NAMALWA (cell line): ENCODE results near the gene PITPNC1.
"Not testable (repeated sequence)": the region's sequence is repeated elsewhere in the genome, so short reads cannot be mapped to it uniquely, and the experiment has no call there.

Experiments used
- DNase-seq: peaks from one replicate; pipeline ENCODE4 v3.0.0-alpha.2; 2015; ENCODE audit warnings: low spot score

Gene PITPNC1

DNA sequence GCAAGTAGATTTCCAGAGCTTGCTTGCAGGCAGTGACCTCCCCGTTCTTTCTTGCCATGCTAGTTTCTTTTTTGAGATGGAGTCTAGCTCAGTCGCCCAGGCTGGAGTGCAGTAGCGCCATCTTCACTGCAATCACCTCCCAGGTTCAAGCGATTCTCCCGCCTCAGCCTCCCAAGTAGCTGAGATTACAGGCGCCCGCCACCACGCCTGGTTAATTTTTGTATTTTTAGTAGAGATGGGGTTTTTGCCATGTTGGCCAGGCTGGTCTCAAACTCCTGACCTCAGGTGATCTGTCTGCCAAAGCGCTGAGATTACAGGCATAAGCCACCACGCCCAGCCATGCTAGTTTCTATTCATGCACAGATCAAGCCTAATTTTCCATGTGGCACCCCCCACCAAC is 139.5 kb downstream of the PITPNC1 start:
- not testable (repeated sequence) for DNase-seq

DNA sequence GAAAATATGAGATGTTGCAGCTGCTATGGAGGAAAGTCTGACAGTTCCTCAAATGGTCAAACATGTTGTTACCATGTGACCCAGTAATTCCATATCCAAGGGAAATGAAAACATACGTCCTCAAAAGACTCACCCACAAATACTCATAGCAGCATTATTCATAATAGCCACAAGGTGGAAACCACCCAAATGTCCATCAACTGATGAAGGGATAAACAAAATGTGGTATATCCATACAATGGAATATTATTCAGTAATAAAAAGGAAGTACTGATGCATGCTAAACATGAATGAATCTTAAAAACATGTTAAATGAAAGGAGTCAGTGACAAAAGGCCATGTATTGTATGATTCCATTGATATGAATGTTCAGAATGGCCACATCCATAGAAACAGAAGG is 140.2 kb downstream of the PITPNC1 start:
- no peak for DNase-seq

DNA sequence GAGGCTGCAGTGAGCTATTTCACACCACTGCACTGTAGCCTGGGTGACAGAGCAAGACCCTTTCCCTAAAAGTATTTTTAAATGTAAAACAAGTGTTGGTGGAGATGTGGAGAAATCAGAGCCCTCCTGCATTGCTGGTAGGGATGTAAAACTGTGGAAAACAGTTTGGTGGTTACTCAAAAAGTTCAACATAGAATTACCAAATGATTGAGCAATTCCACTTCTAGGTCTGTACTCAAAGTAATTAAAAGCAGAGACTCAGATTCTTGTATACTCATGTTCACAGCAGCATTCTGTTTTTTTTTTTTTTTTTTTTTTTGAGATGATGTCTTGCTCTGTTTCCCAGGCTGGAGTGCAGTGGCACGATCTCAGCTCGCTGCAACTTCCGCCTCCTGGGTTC is 141.8 kb downstream of the PITPNC1 start:
- no peak for DNase-seq

DNA sequence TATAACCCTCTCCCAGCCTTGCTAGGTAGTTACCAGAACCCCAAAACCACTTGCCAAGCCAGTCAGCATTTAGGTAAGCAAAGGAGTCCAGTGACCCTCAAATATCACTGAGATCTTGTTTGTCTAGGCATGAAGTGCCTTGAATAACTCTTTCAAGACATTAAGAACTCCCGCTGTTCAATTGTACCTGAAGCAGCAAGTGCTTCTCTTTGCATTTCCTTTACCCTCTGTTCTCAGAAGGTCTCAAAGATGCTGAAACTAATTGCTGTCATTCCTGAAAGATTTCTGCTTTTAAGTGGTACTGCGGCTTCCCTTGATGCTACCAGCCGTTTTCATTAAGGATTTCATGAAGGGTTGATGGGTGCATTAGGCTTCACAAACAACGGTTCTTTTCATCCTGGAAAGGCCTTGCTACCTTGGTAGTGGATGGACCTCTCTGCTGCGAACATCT is 142.7 kb downstream of the PITPNC1 start:
- DNase-seq: no peak

DNA sequence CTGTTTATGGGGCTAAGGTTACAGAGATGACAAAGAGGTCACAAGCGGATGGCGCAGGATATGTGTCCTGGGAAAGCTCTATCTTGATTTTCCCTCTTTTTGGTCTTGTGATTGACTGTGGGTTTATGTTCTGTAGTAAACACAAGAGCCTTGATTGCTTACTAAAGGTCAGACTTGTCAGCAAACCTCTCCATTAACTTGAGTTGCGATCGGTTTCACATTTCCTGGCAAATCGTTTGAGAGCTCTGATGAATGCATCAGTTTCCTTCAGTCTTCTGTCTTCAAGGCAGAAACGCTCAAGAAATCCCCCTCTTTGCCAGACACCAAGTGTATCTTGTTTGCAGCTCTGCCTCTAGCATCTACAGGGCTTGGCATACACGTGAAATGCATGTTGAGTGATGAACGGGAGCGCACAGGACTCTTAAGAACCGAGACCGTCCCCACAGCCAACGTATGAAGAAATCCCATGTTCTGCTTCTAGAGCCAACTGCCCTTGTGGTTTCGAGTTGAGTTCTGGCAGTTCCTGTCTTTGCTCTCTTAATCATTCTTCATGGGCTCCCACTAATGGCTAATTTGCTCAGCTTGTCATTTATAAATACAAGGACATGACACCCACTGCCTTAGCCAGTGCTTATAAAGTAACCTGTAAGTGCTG is 143.3 kb downstream of the PITPNC1 start:
- no peak for DNase-seq

DNA sequence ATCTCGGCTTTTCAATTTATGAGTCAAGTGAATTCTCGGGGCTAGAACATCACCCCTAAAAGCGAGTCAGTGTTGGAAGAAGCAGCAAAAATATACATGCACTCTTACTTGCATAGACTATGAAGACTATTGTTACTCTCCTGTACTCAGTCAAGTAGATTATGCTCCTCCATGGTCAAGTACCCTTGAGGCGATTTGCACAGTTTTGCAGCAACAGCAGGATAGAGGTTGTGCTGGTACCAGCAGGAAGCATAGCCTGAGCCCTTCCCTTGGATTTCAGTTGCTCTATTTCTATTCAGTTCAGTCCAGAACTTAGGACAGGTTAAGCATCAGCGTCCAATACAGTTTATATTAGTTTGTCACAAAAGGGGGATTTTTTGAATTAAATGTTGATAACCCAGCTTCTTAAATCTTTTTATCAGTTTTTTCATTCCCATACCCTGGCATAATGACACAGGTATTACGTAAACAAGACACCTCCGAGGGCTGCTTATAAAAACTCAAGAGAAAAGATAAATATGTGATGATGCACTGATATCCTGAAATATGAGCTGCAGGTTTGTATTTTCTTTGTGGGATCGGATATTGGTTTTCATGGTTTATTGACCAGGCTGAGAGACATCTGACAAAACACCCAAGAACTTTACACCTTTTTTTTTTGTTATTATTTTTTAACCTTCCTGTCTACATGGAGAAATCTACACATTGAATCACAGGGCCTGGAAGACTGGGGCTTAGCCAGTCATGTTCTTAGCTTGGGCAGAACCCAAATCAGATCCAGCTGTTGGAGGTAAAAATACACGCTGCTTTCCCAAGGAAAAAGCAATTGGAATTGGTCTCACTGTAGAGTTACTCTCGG is 144.1 kb downstream of the PITPNC1 start:
- DNase-seq: no peak

DNA sequence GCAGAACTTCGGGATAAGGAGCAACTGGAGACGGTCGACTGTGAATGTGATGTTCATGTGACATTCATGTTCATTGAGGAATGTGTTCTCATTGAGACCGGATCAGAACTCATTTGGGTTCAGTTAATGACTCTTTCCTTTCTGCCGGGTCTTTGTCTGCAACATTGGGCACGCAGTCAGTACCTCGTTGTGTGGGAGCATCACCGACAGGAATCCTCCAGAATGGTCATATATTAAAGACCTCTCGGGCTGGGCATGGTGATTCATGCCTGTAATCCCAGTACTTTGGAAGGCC is 144.6 kb downstream of the PITPNC1 start:
- no peak for DNase-seq

DNA sequence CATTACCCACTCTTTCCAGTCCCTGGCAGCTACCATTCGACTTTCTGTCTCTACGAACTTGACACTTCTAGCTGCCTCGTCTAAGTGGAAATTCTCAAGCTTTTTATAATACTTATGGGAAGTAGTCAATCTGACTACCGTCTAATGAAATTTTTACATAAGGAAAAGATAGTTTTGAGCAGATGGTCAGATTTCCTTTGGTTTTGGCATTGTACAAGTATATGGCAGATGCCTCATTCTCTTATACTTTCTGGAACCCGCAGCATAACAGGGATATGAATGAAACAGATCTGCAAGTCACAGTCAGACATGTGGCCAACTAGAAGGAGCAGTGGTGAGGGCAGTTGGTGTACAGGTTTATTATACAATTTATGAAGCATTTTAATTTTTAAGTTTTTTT is 146.0 kb downstream of the PITPNC1 start:
- no peak for DNase-seq

DNA sequence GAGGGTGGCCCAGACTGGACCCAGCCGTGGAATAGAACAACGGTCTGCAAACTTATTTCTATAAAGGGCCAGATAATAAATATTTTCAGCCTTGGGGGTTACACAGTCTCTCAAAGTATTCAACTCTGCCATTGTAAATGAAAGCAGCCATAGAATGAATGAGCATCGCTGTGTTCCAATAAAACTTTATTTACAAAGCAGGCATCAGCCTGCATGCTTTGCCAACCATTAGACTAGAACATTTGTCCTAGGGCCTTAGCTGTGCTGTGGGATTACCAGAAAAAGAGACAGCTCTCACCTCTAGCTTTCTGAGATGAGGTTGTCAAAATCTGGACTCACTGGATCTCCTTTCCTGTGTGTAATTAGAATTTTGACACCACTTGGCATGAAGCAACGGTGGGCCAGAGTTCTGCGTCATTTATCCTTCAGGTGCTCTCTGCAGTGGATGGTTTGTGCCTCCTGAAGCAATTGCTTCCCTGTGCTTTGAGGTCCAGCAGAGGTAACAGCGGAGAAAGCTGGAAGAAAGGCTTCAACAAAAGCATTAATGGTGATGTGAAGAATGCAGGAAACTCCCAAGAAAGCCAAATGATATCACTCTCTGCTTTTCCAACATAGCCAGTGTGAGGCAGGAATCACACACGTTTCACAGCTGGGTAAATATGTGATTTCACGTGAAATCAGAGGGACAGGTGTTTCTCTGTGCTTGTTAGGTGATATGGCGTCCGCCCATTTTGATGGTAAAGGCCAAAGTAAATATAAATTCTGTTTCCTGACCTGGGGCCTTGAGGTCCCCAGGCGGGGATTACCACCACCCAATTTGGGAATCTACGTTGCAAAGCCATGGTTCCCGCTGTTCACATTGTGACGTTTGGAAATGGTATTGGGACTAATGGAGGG is 148.4 kb downstream of the PITPNC1 start:
- no peak for DNase-seq

DNA sequence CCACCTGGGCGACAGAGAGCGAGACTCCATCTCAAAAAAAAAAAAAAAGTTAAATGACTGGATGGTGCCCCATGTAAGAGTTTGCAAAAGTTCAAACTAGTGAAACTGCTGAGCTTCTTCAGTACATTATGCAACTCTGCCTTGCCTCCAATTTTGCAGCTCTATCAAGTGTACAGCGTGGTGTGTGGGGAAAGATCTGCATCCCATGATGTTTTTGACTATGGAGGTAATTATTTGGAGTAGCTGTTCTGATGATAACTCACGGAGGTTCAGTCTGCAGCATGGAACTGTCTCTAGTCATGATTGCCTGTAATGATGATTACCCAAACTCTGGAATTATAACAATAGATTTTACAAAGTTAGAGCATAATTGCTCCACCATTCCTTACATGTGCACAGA is 149.6 kb downstream of the PITPNC1 start:
- DNase-seq: no peak

DNA sequence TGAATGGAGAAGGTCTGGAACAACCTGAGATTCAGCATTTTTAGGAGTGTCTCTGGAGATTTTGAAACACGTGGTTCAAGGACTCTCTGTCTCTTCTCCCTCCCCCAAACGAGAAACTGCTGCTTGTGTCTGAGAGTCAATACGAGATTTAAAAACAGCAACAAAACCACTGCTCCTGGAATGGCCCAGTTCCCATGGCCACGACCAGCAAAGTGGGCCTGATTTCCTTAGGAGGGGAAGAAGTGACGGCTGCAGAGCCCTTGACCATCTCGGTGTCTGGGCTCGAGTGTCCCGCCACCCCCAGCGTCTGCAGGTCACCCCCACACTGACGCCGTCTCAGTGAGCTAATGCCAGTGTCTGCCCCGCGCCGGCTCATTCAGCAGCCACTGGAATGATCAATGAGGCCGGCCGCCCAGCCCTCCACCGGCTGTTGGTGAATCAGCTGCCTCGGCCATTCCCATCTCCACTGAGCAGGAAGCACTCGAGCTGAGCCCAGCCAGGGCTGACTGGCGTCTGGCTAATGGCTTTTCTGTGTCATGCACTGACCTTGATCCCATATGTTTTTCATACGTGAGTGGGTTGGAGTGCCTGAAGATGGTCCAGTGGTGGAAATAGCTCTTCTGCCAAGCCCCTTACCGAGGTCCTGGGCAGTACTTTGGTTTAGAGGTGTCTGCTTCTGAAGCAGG is 151.8 kb downstream of the PITPNC1 start:
- DNase-seq: no peak

DNA sequence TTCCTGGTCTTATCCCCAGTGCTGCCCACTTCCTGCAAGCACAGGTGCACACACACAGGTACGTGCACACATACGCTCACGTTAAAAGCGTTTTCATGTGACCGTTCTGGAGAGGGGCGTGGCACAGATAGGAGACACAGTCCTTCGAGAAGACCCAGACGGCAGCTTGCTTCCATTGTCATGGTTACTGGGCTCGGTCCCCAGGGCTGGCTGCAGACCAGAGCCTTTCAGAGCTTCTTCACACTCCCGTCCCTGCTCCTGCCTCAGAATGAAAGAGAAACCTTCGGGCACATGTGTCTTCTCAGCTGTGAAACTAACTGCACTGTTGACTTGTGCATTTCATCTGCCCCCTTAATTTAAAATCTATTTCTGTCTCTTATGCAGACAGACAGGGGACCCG is 154.2 kb downstream of the PITPNC1 start:
- DNase-seq: peak; percentile 25

DNA sequence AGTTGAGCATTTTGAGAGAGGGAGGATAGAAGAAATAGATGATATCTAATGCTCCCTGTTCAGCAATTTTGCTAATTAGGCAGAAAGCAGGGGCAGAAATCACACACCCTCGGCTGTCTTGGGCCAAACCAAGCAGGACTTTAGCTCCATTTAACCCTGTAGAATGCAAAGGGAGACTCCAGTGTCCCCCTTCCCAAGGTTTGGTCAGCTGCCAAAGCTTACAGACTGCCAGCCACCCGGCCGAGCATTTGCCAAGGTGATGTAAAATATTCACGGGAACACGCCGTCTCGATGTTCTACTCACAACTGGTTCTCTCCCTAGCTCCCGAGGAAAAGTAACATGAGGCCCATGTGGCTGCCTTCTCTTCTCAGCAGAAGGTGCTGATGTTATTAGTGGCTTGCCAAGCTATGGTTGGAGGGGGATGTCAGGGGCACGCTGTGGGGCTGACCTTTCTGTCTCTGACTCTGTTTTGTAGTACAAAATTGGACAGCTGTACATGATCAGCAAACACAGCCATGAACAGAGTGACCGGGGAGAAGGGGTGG is 155.3 kb downstream of the PITPNC1 start:
- no peak for DNase-seq

DNA sequence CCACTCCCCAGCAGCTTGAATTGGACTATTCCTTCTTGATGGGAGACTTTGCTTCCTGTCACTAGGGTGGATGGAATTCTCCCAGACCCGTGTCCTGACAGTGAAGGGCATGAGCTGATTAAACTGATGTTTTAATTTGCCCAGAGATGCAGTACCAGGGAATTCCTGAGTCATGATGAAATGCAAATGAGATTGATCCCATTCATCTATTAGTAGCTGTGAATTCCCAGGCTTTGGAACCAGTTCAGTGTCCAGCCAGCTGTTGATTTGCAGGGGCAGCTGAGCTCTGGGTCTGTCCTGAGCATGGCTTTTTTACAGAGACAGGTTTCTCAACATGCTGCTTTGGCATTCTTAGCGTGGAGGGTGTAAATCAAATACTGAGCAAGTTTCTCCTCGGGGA is 157.9 kb downstream of the PITPNC1 start:
- no peak for DNase-seq

DNA sequence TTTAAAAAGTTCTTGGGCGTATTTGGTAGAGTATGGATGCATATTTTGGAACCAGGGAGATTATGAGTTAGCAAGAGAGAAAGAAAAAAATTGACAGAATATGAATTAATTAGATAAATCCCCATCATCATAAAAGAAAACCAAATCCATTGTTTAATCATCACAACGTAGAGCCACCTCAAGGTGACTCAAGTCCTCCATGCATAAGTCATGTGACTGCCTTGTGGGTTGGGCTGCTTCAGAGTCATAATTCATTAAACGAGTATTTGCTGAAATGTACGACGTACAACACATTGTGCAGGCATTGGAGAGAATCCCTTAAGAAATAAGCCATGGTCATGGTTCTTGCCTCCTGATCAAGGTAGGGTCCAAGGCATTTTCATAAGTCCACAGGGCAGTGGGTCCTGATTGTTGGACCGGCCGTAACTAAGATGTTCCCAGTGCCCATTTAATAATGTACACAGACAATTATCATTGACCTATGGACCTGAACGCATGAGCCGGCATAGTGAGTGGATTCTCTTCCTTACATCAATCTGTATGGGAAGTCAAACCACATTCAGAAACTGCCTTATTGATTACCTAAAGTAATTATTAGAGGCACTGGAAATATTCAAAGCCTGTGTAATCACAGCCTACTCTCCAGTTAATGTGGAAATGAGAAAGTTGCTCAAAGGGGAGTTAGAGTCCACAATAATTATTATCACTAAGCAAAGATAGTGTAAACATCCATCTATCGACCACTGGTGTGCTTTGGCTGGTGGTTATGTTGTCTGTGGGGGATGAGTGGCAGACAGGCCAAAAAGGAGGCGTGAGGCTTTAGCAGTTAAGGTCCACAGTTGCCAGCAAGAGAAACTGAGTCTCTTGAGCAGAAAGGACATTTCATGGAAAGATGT is 165.4 kb downstream of the PITPNC1 start:
- no peak for DNase-seq

DNA sequence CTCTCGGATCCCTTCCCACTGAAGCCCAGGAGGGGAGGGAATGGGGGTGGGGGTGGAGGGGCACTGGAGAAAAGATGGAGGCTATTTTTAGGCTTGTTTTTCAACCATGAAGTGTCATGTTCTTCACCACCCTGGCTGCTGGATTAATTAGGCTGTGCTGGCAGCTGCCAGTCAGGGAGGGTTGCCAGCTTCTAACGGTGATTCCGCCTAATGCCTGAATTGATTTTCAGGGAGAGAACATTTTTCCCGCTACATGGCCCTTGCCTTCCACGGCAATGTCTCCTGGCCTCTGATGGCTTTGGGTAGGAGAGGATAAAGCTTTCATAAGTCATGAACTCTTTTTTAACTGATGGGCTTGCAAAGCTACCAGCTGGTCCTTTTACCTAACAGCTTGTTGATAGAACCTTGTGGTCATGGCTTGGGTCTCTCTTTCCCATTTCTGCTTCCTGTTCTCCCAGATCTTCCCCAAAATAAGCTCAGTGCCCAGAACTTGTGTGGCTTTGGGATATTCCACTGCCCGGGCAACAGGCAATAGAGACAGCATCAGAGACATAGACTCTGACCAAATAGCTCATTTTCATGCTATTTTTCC is 167.4 kb downstream of the PITPNC1 start:
- DNase-seq: no peak

DNA sequence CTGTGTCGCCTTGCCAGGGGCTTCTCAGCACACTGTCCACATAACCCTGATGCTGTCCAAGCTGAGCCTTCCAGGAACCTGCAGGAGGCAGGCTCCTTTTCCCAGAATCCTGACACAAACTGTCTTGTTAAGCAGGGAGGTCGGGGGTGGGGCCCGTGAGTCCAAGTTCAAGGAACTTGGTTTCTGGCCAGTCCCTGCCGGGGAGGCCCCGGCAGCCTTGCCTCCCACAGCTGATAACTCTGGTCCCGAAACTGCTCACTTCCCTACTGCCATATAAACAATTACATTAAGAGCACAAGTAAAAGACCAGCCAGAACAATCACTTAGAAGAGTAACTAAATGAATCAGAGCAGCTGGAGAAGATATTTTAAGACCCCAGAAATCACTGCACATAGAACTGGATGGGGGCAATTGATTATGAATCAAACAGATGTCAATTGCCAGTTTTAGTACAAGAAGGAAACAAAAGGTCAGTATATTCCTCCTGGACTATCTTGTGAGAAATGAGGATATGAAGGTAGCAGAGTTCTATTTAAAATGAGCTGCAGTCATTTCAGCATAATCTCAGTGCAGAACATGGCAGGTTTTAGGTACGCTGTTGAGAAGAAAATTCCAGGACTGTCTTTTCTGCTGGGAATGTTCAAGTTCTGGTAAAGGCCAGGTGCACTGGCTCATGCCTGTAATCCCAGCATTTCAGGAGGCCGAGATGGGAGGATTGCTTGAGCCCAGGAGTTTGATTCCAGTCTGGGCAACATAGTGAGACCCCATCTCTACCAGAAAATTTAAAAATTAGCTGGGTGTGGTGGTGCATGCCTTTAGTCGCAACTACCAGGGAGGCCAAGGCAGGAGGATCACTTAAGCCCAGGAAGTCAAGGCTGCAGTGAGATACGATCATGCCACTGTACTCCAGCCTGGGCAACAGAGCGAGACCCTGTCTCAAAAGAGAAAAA is 169.8 kb downstream of the PITPNC1 start:
- no peak for DNase-seq

DNA sequence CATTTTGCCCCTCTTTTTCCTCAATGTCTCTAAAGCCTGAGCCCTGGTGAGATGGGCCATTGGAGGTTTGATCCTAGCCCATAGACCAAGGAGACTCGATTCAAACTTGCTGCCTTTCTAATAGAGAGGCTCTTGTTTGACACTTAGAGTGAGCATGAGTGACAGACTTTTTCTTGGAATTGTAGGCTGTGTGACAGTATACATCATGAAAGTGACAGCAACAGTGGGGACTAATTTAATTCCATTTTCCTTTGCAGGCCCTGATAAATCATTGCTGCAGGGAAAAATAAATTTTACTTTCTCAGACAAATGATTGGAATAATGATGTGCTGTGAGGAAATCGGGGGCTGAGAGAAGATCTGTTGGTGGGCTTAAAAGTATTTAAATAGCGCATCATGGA is 171.6 kb downstream of the PITPNC1 start:
- no peak for DNase-seq

DNA sequence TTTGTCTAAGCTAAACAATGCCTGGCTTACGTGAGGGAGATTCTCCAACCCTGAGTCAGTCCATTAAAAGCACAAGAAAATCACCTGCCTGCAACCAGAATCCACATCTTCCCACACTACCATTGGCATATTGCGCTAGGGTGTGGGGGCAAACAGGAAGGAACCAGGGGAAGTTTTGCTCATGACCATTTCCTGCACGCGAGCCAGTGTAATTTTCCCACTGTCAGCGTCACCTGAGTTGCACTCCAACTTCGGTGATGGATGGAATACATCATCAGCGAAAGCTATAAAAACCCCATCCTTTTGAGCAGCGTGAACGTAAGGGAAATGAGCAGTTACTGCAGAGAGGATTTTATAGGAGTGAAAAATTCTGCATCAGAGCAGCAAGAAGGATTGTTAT is 172.7 kb downstream of the PITPNC1 start:
- no peak for DNase-seq
